Gastrocnemius medialis (tissue), 4 donors: ENCODE results near the gene ABTB1. TPM values are rescaled to one million over a fixed set of nuclear protein-coding genes. Genes with fewer than 3 reads are reported as not detected.

Experiments used
- ATAC-seq, 2 donors: fragments of 150-250 bp; one replicate each; pipeline ENCODE4 v1.9.1; 2016
- DNase-seq, 2 donors: peaks; one replicate each; pipeline ENCODE4 v3.0.0-alpha.2; 2019
- H3K27ac ChIP-seq, 4 donors: fragments of 200-600 bp; sonication (generic); 1 replicate in 1 of 4; 2 replicates in 3 of 4; pipeline ENCODE4 v1.5.1; 2016 to 2018; ENCODE audit warnings: mild to moderate bottlenecking in 2 of 4, moderate library complexity in 1 of 4
- H3K27me3 ChIP-seq, 3 donors: fragments of 200-600 bp; sonication (generic) in 2 of 3; 1 replicate in 1 of 3; 2 replicates in 2 of 3; pipeline versions ENCODE4 v1.5.1 to v1.6.0; 2016 to 2019; ENCODE audit warnings: mild to moderate bottlenecking in 1 of 3, moderate library complexity in 1 of 3
- H3K36me3 ChIP-seq, 2 donors: fragments of 200-600 bp; sonication (generic) in 1 of 2; one replicate each; pipeline ENCODE4 v1.5.1; 2017 to 2018
- H3K4me1 ChIP-seq, 2 donors: fragments of 200-600 bp; sonication (generic) in 1 of 2; one replicate each; pipeline ENCODE4 v1.5.1; 2016 to 2017; ENCODE audit warnings: mild to moderate bottlenecking in 2 of 2
- H3K4me3 ChIP-seq, 4 donors: fragments of 200-600 bp; sonication (generic) in 3 of 4; 1 replicate in 1 of 4; 2 replicates in 3 of 4; pipeline ENCODE4 v1.5.1; 2016 to 2019; ENCODE audit warnings: mild to moderate bottlenecking in 2 of 4
- H3K9me3 ChIP-seq, 3 donors: fragments of 200-600 bp; sonication (generic) in 2 of 3; 1 replicate in 1 of 3; 2 replicates in 2 of 3; pipeline ENCODE4 v1.5.1; 2016 to 2019
- POLR2A ChIP-seq, 2 donors: fragments of 450-650 bp; IDR thresholded peaks; one replicate each; pipeline ENCODE4 v1.6.1; 2017; ENCODE audit warnings: antibody characterized with exemption in 2 of 2, mild to moderate bottlenecking in 2 of 2, moderate library complexity in 2 of 2
- in situ Hi-C, 4 donors: fragments of 200-750 bp; cut with MboI; loops; one replicate each; pipeline versions ENCODE4 v1.15.0 to v1.8.0; 2017; ENCODE audit warnings: low sequenced_read_pairs in 4 of 4
- intact Hi-C: fragments of 100-400 bp; cut with DNase I; formaldehyde crosslinking; loops from one replicate; pipeline ENCODE4 v1.15.1; 2023; ENCODE audit warnings: low total_unique reads
- total RNA-seq, 4 donors: library from RNA; depleted of rRNA; stranded (reverse); fragments of >200 nt; gene quantifications; one replicate each; pipeline versions ENCODE4 v1.1.0 to v1.2.3, GENCODE V29; 2016
- TF ChIP-seq, protein P1 (sequence below), 5 experiments: fragments of 450-650 bp in 3 of 5; fragments of 200-600 bp in 2 of 5; sonication (generic) in 2 of 5; IDR thresholded peaks in 4 of 5; conservative IDR thresholded peaks in 1 of 5; 1 replicate in 4 of 5; 2 replicates in 1 of 5; pipeline ENCODE4 v1.5.1; 2016 to 2019; ENCODE audit warnings: antibody characterized with exemption in 5 of 5, mild to moderate bottlenecking in 3 of 5, moderate library complexity in 3 of 5

The ABTB1 gene
- total RNA-seq, 4 donors from 2014 or later, result 22.9 to 37.5 (median 30.1) TPM

DNA sequence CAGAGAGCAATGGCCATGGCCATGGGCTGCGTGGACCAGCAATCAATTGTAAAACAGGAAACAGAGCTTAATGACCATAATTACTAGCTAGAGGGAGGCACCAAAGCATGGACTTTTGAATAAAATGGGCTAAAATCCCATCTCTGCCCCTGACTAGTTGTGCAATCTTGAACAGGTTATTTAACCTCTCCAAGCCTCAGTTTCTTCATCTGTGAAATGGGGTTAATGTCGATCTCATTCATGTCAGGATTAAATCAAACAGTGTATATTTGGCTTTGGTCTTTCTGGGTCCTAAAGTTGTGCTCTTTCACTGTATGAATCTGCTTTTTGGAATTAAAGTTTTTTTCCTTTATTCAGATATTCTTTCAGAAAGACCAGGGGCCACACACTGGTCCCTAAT, 36.1 kb downstream of the ABTB1 start:
- in situ Hi-C loops, result no loop called here

GRCh38 chr3:127709320-127710060, 36.7 kb downstream of the ABTB1 start:
- H3K4me1 ChIP-seq, result peaks cover 32 to 61% of the 10 kb centered on the region in 2 donors
- no peaks in the 10 kb centered on the region for H3K36me3 ChIP-seq

More for the DNA sequence above, 36.1 kb downstream of the ABTB1 start:
- Histone ChIP-seq H3K36me3 (no peaks in the 10 kb centered on the region), H3K4me1 (peaks cover 32 to 55% of the 10 kb centered on the region in 2 donors), H3K27me3 (no peaks in the 10 kb centered on the region), H3K27ac (peak overlapping the region; percentile 63 to 96 (median 80)), H3K9me3 (no peaks in the 10 kb centered on the region), H3K4me3 (no peak overlapping the region)
- TF ChIP-seq, protein P1, sequence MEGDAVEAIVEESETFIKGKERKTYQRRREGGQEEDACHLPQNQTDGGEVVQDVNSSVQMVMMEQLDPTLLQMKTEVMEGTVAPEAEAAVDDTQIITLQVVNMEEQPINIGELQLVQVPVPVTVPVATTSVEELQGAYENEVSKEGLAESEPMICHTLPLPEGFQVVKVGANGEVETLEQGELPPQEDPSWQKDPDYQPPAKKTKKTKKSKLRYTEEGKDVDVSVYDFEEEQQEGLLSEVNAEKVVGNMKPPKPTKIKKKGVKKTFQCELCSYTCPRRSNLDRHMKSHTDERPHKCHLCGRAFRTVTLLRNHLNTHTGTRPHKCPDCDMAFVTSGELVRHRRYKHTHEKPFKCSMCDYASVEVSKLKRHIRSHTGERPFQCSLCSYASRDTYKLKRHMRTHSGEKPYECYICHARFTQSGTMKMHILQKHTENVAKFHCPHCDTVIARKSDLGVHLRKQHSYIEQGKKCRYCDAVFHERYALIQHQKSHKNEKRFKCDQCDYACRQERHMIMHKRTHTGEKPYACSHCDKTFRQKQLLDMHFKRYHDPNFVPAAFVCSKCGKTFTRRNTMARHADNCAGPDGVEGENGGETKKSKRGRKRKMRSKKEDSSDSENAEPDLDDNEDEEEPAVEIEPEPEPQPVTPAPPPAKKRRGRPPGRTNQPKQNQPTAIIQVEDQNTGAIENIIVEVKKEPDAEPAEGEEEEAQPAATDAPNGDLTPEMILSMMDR (IDR thresholded peaks at IDR 0.05 in 4 of 5, conservative IDR thresholded peaks at IDR 0.05 in 1 of 5), result no peak
- no peak for TF ChIP-seq POLR2A (IDR thresholded peaks at IDR 0.05)
- DNase-seq (no peak), ATAC-seq (no peak)
- intact Hi-C loops, result no loop called here

DNA sequence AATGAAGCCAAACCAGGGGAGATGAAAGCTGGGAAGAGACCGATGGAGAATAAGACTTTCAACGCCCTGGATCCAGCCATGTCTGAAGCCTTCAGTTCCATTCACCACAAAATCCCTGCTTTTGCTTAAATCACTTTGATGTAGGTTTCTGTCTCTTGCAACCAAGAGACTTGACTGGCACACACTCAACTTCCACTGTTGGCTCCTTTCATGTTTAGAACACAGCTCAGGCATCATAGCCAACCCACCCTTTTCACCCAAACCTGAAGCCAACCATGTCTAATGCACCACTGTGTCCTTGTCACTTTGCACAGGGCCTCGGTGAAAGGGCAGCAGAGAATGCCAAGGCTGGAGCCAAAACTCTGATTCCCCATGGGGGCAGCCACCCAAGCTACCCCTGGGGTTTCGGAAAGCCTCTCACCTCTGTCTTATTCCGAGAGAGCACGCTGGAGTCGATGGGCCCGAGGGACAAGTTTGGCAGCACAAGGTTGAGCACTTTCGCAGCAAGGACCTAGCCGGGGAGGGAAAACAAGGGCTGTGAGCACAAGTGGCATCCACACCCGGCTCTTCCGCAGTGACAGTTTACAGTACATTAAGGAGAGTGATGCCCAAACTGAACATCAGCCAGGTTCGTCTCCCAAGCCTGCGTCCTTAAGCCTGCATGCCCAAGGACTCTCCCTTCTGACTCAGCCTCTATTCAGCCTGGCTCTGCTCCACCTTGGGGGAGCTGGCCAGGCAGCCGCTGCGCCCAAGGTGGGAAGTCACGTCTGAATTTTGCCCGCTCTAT, 37.6 kb downstream of the ABTB1 start:
- TF ChIP-seq POLR2A (IDR thresholded peaks at IDR 0.05), result no peak
- TF ChIP-seq, protein P1 (IDR thresholded peaks at IDR 0.05 in 4 of 5, conservative IDR thresholded peaks at IDR 0.05 in 1 of 5), result no peak
- in situ Hi-C loops, result no loop called here
- Histone ChIP-seq H3K4me3 (no peak overlapping the region), H3K27ac (peak overlapping the region; percentile 37 to 96 (median 80)), H3K9me3 (no peaks in the 10 kb centered on the region), H3K36me3 (no peaks in the 10 kb centered on the region), H3K27me3 (no peaks in the 10 kb centered on the region), H3K4me1 (peaks cover 32 to 70% of the 10 kb centered on the region in 2 donors)
- ATAC-seq (peak in 1 of 2 donors; percentile 35), DNase-seq (peak in 1 of 2 donors; percentile 11)
- intact Hi-C loops, result no loop called here

More at GRCh38 chr3:127709320-127710060, 36.7 kb downstream of the ABTB1 start:
- H3K9me3 ChIP-seq, result no peaks in the 10 kb centered on the region
- H3K4me3 ChIP-seq, result no peak overlapping the region
- intact Hi-C loops, result no loop called here
- in situ Hi-C loops, result no loop called here
- ATAC-seq (no peak), DNase-seq (no peak)
- peak overlapping the region; percentile 63 to 96 (median 80) for H3K27ac ChIP-seq
- no peaks in the 10 kb centered on the region for H3K27me3 ChIP-seq
- TF ChIP-seq, protein P1 (IDR thresholded peaks at IDR 0.05 in 4 of 5, conservative IDR thresholded peaks at IDR 0.05 in 1 of 5), result no peak
- TF ChIP-seq POLR2A (IDR thresholded peaks at IDR 0.05), result no peak

- H3K36me3 ChIP-seq, result no peaks in the 10 kb centered on the region
- H3K9me3 ChIP-seq, result no peaks in the 10 kb centered on the region
- DNase-seq (peak in 1 of 2 donors; percentile 5), ATAC-seq (no peak)
- in situ Hi-C loops, result no loop called here
- peak overlapping the region; percentile 37 to 96 (median 80) for H3K27ac ChIP-seq
- no peaks in the 10 kb centered on the region for H3K27me3 ChIP-seq
- intact Hi-C loops, result no loop called here
- H3K4me3 ChIP-seq, result no peak overlapping the region
- H3K4me1 ChIP-seq, result peaks cover 37 to 78% of the 10 kb centered on the region in 2 donors
- TF ChIP-seq, protein P1 (IDR thresholded peaks at IDR 0.05 in 4 of 5, conservative IDR thresholded peaks at IDR 0.05 in 1 of 5), result no peak
- no peak for TF ChIP-seq POLR2A (IDR thresholded peaks at IDR 0.05)
Measured at GRCh38 chr3:127711021-127711695, 38.4 kb downstream of the ABTB1 start.
